SW480 (cell line): ENCODE data around the gene CPNE5.

ENCODE experiments used
- DNase-seq: peaks from one replicate; pipeline ENCODE4 v3.0.0-alpha.2; 2016; ENCODE audit warnings: low spot score

The CPNE5 gene

DNA sequence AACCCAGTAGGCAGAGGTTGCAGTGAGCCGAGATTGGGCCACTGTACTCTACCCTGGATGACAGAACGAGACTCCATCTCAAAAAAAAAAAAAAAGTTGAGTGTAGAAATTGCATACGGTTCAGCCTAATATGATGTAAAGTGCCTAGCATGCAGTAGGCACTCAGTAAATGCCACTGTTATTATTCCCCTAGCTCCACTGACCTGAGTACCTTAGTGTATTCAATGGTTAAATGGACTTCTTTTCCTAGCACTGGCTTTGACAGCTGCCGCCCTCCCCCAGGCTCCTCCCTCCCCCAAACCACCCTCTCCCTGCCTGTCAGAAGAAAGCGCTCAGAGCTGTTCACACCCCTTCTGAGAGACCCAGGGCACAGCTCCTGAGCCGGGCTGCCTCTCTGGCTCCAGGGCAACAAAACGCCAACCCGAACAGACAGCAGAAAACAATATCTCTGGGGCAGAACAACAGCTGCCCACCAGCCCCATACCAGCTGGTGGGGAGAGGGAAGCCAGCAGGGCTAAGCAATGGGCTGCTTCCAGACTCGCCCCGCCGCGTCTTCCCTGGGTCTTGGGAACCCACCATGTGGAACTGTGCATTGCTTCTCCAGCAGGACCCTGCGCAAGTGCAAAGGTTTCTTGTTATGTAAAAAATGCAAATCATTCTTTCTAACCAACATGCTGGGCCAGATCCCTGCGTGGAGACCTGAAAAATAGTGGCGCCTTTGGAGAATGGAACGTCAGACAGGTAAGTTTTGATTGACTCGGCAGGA is 4.5 kb downstream of the CPNE5 start:
- no peak for DNase-seq

DNA sequence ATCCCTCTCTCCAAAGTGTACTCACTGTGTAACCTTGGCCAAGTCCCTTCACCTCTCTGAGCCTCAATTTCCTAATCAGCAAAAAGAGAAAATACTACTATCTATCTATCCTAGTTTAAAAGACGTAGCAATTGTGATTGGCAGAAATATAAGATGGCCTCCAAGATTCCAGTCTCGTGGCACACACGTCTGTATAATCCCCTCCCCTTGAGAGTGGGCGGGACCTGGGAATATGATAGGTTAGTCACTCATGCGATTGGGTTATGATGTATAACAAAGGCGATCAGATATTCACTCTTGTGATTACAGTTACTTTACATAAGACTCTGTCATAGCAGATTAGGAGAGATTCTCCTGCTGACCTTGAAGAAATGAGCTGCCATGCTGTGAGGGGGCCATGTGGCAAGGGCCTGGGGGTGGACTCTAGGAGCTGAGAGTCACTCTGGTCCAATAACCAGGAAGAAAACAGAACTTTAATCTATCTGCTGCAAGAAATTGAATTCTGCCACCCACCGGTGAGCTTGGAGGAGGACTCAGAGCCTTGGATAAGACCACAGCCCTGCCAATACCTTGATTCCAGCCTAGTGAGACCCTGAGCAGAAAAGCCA is 6.0 kb downstream of the CPNE5 start:
- no peak for DNase-seq

DNA sequence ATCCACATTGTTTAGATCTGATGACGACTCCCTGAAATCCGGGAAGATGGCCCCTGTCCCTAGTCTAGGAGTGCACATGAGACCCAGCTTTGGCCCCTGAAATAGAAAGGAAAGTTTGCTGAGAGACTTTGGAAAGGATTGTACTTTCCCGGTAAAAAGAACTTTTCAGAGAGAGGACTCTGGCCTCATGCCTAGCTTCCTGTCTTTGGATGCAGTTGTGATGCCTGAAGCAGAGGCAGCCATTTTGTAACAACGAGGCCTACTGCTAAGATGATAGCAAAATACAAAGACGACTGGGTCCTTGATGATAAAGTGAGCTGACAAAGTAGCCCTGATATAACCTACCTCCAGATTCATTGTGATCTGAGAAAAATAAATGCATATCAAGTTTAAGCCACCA is 6.9 kb downstream of the CPNE5 start:
- DNase-seq, result no peak

DNA sequence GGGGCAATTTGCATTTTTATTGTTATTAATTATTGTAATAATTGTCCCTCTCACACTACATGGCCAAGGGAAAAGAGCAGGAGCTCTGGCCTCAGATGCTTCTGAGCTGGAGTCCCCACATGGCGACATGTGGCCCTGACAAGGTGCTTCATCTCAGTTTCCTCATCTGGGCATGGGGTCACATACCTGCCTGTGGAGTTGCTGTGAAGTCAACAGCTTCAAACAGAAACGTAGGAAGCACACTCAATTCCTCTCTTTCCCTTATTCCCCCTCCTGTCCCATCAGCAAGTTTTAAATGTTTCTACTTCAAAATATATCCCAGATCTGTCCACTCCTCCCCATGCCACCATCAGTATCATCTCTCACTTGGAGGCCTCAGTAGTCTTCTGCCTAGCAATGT is 8.7 kb downstream of the CPNE5 start:
- no peak for DNase-seq

DNA sequence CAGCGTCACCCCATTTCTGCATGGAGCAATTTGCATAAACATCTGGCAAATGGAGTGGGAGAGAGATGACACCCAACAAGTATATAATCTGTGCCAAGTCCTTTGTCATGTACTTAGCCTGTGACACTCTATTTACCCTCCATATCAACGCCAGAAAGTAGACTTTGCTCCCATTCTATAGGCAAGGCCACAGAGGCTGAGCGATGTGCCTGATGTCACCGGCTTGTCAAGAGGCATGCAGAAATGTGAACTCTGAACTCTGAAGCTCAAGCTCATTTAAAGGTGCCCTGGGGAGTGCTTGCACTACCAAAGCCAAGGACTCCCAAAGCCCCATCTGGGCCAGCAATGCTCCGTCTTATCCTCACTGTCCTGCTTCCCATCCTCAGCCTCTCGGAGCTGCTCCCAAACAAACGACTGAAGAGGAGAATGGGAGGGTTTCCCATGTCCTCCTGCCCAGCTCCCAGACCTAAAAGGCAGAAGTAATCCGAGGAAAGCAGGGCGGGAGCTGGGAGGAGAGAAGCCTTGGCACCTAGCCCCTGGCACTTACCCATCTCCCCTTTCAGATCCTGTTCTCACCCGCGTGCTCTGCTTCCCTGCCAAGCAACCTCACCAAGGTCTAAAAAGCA is 9.2 kb downstream of the CPNE5 start:
- DNase-seq, result no peak

DNA sequence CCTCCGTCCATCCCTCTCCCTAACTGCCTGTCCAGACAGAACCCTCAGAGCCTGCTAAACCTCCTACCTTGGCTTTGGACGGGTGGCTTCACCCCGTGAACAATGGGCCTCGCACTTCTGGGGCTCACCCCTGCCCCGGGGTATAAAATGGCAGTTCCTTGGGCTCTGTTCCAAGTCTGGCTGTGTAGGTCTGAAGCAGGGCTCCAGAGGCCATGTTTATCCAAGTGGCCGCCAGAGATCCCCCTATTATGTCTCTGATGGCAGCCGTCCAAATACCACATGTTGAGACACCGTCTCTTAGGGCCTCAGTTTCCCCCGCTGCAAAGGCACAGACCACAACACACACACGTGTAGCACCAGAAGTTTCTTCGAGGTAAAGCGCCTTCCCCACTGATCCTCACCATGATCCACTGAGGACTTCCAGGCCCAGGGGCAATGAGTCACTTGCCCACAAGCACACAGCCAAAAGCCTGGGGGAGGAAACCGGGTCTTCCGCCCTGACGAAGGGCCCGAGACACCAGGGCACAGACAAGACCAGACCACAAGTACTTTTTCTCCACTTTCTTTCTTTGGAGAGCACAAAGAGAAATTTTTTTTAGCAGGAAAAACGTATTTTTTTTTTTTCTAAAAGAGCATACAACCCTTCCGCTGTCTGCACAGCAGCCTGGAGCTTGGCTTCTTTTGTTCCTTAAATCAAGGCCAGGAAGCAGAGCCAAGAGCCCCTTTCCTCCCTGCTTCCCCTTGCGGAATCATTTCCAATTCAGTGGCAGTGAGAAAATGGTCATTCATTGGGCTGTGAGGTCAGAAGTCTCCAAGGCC is 11.8 kb downstream of the CPNE5 start:
- no peak for DNase-seq

DNA sequence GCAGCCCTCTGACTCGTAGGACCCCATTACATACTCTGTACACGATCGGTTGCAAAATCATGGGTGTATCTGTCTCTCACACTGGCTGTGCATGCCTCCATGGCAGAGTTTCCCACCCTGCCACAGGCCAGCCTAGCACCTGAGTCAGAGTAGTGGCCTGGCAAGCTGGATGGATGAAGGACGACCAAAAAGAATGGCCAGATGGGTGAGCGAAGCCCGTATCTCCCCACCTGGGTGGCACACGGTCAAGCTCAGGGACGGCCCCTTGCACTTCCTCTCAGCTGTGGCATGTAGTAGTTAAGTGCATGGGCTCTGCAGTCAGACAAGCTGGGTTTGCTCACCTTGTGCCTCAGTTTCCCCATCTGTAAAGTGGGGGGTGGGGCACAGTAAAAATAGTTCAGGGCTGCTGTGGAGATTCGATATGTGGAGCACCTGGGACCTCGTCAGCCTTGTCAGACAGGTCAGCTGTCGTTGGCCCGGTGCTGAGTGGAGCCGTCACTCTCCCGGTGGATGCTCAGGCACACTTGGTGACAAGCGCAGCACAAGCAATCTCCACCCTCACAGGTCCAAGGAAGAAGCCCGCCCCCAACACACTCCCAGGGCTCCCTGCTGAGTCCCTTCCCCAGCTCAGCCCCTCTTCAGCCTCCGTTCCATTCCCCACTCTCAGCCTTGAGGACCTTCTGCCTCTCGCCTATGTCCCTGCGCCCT is 12.6 kb downstream of the CPNE5 start:
- DNase-seq, result no peak

DNA sequence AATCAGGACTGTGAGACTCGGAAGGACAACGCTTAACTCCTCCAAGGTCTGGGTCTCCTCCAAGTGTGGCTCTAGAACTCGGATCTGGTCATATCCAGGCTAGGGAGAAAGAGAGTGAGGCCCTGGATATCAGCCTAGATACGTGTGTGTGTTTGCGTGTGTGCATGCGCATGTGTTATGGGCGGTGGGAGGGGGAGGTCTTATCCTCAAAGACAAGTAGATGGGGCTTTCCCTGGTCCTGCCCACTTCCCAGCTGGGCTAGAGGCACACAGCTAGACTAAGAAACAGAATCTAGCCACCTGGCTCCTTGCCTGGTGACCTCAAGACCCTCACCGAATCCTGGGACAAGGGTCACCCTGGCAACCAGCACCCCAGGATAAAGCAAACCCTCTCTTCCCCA is 13.2 kb downstream of the CPNE5 start:
- no peak for DNase-seq

DNA sequence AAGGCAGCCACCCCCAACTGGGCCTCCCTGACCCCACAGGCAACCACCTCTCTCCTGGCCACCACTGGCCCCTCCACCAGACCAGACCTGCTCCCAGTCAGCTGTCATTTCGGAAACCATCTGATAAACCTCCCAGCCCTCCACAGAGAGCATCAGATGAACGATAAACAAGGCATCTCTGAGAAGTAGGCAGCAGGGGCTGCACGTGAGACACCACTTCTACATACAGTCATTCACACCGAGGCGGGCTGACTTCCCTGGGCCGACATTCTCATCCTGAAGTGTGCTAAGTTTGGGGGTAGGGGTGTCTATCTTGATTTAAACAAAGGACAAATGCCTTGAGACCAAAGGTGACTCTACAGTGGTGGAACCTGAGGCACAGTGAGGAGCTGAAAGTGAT is 13.8 kb downstream of the CPNE5 start:
- no peak for DNase-seq

DNA sequence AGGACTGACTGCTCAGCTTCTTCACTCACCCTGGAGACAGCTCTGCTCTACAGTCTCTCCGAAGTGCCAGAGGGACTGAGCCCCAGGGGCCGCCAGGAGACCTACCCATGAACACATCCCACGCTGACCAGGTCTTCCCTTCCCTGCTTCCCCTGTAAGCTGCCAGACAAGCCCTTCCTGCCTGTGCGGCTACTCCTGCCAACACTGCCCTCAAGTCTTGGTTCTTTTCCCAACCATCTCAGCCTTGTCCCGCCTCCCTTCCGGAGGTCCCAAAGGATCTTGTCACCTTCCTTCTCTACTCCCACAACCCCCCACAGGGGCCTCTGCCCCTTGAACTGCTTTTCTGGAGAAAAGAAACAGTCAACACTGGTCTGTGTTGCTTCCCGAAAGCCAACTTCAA is 15.0 kb downstream of the CPNE5 start:
- no peak for DNase-seq

DNA sequence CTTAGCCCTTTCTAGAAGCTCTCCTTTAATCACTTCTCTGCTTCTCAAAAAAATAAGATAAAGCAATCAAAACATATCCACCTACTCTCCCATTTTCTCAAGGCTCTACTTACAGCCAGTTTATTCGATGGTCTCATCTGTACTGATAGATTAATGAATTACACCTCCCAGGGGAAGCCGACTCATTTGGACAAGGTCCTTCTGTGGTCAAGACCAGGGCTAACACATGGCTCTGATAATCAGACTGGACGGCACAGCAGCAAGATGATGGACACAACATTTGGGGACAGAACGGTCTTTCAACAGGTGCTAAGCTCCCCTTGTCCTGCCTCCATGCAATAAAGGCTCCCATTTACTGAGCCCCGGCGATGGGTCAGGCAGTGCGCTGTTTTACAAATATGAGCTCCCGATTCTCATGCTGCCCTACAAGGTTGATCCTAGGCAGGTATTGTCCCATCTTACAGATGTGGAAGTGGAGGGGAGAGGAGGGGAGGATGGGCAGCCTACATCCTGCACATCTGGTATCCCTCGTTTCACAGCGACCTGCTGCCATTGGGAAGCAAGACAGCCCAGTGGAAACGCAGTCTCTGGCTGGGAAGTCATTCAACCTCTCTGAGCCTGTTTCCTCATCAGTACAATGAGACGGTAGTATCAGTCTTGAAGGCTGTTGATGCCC is 15.7 kb downstream of the CPNE5 start:
- no peak for DNase-seq

DNA sequence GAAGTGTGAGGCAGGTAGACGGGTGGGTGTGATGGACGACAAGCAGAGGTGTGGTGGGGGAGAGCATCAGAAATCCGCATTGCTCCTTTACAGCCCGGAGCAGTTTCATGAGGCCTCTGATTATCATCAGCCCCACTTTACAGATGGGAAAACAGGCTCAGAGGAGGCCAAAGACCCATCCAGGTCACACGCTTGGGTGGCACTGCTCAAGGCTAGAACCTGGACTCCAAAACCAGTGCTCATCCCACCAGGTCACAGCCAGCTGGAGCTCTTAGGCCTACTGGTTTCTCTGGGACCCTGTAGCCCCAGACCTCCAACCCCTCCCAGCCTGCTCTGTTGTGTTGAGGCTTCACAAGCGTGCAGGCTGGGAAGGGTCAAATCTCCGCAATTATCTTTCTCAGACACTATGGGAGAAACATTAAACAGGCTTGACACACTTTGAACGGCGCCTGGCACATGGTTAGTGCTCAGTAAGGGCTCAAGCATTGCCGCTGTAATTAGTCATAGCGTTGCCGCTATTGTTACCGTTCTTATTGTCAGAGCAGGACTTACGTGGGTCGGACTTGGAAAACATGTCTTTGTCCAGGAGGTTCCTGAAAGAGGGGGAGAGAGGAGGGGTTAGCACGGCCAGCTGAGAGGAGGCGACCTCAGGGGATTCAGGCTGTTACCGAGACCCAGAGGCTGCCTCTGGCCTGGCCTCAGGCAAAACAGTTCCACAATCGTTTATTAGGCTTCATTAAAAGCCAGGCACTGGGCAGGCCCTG is 16.6 kb downstream of the CPNE5 start:
- DNase-seq, result no peak

DNA sequence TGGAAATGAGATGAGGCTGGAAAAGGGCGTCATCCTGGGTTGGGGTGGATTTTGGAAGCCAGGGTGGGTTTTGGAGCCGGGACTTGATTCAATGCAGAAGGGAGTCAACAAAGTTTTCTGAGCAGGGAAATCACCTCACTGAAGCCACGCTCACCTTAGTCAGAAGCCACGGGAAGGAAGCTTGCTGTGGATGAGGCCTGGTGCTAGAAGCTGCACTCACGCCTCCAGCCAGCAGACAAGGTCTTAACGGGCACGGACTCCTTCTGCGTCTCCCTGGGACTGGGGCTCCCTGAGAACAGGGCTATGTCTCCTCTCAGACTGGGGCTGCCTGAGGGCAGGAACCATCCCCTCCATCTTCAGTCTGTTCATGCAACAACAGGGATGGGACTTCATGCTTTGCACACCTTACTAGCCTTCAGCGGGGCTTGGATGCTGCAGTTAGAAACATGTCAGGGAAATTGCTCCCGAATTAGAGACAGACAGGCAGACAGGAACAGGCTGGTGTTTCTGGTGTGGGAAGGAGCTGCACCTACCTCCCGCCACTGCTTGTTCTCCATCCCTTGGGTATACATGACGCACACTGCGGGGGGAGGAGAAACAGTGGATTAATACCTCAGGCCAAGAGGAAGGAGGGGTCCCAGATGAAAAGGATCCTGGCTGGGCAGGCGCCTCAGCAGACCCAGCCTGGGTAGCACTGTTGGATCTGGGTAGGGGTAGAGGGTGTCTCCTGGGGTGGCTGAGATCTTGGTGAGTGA is 17.5 kb downstream of the CPNE5 start:
- DNase-seq, result no peak

DNA sequence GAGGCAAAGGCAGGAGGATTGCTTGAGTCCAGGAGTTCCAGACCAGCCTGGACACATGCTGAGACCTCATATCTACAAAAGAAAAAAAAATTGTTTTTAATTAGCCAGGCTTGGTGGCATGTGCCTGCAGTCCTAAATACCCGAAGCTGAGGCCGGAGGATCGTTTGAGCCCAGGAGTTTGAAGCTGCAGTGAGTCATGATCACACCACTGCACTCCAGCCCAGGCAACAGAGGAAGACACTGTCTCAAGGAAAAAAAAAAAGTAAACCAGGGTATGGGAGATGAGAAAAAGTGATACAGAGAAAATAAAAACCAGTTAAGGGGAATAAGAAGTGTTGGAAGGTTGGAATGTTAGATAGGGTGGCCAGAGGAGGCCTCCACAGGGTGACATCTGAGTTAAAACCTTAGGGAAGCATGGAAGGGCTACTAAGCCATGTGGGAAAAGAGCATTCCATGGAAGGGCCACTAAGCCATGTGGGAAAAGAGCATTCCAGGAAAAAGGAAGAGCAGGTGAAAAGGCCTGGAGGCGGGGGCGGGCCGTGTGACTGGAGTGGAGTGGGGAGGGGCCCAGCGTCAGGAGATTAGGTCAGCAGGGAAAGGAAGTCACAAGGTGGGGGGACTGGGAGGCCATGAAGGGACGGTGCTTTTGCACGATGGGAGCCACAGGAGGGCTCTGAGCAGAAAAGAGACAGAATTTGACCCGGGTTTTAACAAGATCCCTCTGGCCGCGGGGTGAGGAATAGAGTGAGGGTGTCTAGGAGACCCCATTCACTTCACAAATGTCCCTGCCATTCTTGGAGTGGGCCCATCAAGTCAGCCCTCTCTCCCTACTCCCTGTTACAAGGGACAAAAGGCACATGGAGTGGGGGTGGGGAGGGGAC is 18.3 kb downstream of the CPNE5 start:
- peak; percentile 36 for DNase-seq

DNA sequence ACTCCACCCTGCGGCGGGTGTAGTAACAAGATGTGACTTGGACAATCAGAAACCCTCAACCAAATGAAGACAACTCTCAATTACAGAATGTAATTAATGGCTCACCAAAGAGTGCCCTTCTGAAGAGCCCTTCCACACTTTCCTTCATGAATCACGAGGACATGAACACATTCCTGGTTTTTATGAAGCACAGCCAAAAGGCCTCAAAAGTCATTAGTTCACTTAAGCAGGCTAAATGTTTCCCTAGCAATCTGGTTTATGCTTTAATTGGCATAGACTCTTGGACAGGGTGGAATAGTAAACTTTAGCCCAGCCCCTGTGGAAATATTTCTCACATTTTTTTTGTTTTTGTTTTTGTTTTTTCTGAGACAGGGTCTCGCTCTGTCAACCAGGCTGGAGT is 20.5 kb downstream of the CPNE5 start:
- no peak for DNase-seq

DNA sequence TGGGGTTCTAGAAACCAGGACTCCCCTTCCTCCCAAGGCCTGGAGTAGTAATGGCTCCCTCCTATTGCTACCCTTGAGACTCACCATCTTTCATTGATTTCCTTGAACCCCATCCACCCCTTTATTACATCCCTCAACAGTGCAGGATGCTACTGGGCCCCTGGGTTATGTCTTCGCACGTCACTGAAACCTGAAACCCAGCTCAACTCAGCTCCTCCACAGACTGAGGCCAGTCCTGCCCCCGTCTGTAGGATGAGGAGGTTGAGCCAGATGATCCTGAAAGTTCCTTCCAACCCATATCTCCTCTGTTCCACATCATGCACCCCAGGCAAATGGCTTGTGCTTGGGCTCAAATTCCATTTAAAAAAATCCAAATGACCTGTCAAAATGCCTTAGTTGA is 21.4 kb downstream of the CPNE5 start:
- no peak for DNase-seq

DNA sequence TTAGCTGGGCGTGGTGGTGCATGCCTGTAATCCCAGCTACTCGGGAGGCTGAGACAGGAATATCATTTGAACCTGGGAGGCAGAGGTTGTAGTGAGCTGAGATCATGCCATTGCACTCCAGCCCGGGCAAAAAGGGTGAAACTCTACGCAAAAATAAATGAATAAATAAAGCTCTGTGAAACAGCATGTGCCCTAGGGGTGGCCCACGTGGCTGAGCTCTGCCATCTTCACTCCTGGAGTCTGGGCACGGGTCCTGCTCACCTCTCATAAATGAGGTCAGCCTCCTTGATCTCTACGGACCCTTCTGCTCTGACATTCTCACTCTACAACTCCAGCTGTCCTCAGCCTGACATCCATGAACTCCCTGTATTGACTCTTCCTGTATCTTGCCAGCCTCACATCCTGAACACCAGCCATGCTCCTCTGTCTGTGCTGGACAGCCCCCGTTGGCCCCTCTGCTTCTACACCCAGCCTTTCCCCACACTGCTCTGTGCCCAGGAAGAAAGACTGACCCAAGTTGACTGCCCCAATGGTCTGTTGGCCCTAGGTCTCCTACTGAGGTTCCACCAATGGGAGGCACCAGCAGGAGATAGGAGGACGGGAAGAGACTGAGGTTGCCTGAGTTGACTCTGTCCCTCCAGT is 21.9 kb downstream of the CPNE5 start:
- no peak for DNase-seq

DNA sequence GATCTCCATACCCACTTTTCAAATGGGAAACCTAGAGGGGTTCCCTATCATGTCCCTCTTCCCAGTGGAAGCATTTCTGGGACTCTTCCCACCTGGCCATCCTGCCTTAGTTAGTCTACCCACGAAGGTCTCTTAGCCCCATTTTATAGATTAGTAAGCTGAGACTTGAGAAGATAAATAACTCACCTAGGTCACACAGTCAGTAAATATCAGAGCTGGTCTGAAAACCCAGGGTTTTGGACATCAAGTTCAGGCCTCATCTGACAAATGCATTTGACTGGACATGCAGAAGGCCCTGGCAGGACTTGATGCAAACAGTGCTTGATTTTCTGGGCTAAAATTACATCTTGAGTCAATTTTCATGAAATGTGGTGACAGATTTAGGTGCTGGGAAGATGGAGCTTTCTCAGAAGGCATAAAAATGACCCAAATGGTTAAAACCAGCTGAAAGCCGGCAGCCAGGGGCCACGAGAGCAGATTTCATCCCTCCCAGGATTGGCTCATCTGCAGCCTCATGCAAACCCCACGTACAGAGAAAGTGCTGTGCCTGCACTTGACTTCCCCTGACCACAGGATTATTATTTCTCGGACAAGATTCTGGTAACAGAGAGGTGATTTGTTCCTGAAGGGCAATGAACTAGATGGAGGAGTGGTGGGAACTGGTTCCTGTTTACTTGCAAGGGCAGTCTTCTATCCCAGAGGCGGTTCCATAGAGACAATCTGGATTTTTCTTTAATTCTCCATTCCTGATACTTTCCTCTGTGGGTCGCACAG is 23.1 kb downstream of the CPNE5 start:
- no peak for DNase-seq
